K562 (cell line): ENCODE data around the gene TMEM229B. TPM values are rescaled to one million over a fixed set of nuclear protein-coding genes. Genes with fewer than 3 reads are reported as not detected.

Experiments
- ATAC-seq: fragments of 200-7000 bp; cut with Tn5 transposase; 3 replicates; pipeline ENCODE4 v1.9.1; 2020; ENCODE audit warnings: moderate library complexity
- BruUV-seq: library from RNA; stranded (reverse); fragments of 400-500 nt; replicated peaks from 2 replicates; lab custom pipeline; 2021; lab: Mats Ljungman, UMichigan
- CTCF ChIA-PET: fragments of 300-600 bp; formaldehyde crosslinking; extraction: SDS; loops from one replicate; lab custom pipeline; 2021; ENCODE audit warnings: low intra/inter-chr PET ratio; lab: Yijun Ruan, JAX
- POLR2A ChIA-PET: fragments of 300-600, 350-650 bp; sonication (Branson Sonifier 250); formaldehyde crosslinking; extraction: SDS; loops from one replicate; lab custom pipeline; 2021; ENCODE audit warnings: antibody characterized with exemption, inconsistent platforms; lab: Yijun Ruan, JAX
- DNase-seq, 4 experiments: peaks; one replicate each; pipeline versions ENCODE4 v3.0.0 to v3.0.0-alpha.2; 2011 to 2018; ENCODE audit warnings: low spot score in 3 of 4, mixed read lengths in 3 of 4; ENCODE audit errors: extremely low read depth in 1 of 4
- FAIRE-seq: peaks from 2 replicates; lab custom pipeline; 2011; peaks lifted over from hg19 to GRCh38; lab: Jason Lieb, UNC
- H2AFZ ChIP-seq: 2 replicates; pipeline ENCODE4 v1.6.0; 2011; ENCODE audit warnings: low read depth, low read length, control low read depth, inconsistent platforms
- H3K27ac ChIP-seq: fragments of 200-600 bp; 3 replicates; pipeline ENCODE4 v1.8.0; 2011; ENCODE audit warnings: low read depth, mild to moderate bottlenecking, control low read depth, inconsistent platforms, low read length, moderate library complexity, mixed read lengths; ENCODE audit errors: extremely low read depth
- H3K27me3 ChIP-seq, 2 experiments: fragments of 300-600 bp in 1 of 2; 2 replicates in 1 of 2; 3 replicates in 1 of 2; pipeline versions ENCODE4 v1.6.0 to v1.8.0; 2011; ENCODE audit warnings: inconsistent platforms in 2 of 2, low read length in 2 of 2, mild to moderate bottlenecking in 1 of 2, mixed read lengths in 1 of 2, moderate library complexity in 1 of 2; ENCODE audit not compliant: control insufficient read depth in 2 of 2, insufficient read depth in 2 of 2
- H3K36me3 ChIP-seq: fragments of 300-600 bp; 3 replicates; pipeline ENCODE4 v1.8.0; 2011; ENCODE audit warnings: mild to moderate bottlenecking, low read length, inconsistent platforms; ENCODE audit not compliant: control insufficient read depth, insufficient read depth
- H3K4me1 ChIP-seq, 2 experiments: fragments of 200-600 bp in 1 of 2; replicated peaks in 1 of 2; 2 replicates in 1 of 2; 3 replicates in 1 of 2; pipeline versions ENCODE4 v1.5.1 to v1.8.0; 2011; ENCODE audit warnings: inconsistent platforms in 2 of 2, low read length in 2 of 2, mild to moderate bottlenecking in 1 of 2, mixed read lengths in 1 of 2, moderate library complexity in 1 of 2; ENCODE audit not compliant: control insufficient read depth in 2 of 2, insufficient read depth in 2 of 2
- H3K4me2 ChIP-seq: 2 replicates; pipeline ENCODE4 v1.6.1; 2011; ENCODE audit warnings: low read length, control low read depth, inconsistent platforms, mixed read lengths; ENCODE audit not compliant: insufficient read depth
- H3K4me3 ChIP-seq: fragments of 200-600 bp; sonication (generic), shearing (Covaris generic); 2 replicates; pipeline ENCODE4 v1.5.1; 2016; ENCODE audit warnings: control low read depth, inconsistent platforms
- H3K79me2 ChIP-seq: fragments of 200-600 bp; 3 replicates; pipeline ENCODE4 v1.8.0; 2011; ENCODE audit warnings: low read length, inconsistent platforms; ENCODE audit not compliant: control insufficient read depth, insufficient read depth
- H3K9ac ChIP-seq, 2 experiments: 2 replicates each; pipeline versions ENCODE4 v1.6.0 to v1.6.1; 2011; ENCODE audit warnings: low read depth in 2 of 2, low read length in 2 of 2, control low read depth in 1 of 2, inconsistent platforms in 1 of 2, mild to moderate bottlenecking in 1 of 2, mixed read lengths in 1 of 2; ENCODE audit not compliant: insufficient read depth in 1 of 2
- H3K9me1 ChIP-seq: one replicate; pipeline ENCODE4 v1.6.0; 2011; ENCODE audit warnings: inconsistent platforms, mild to moderate bottlenecking, low read length, moderate library complexity; ENCODE audit not compliant: control insufficient read depth, insufficient read depth
- H3K9me3 ChIP-seq: replicated peaks from 2 replicates; pipeline ENCODE4 v1.5.1; 2011; ENCODE audit warnings: low read depth, low read length, inconsistent platforms; ENCODE audit not compliant: control insufficient read depth, insufficient read depth
- H4K20me1 ChIP-seq: replicated peaks from 2 replicates; pipeline ENCODE4 v1.6.1; 2011; ENCODE audit warnings: low read length, inconsistent platforms, mixed read lengths; ENCODE audit not compliant: control insufficient read depth, insufficient read depth
- BRF2 ChIP-seq: IDR thresholded peaks from 3 replicates; pipeline ENCODE4 v1.6.1; 2011; ENCODE audit warnings: borderline replicate concordance, mild to moderate bottlenecking; ENCODE audit not compliant: insufficient read length, insufficient read depth
- CCAR2 ChIP-seq: fragments of 200-400 bp; formaldehyde crosslinking; IDR thresholded peaks from 2 replicates; pipeline ENCODE4 v1.6.1; 2017; ENCODE audit warnings: mild to moderate bottlenecking, low read depth, low read length
- IRF9 ChIP-seq: fragments of 450-650 bp; IDR thresholded peaks from 2 replicates; pipeline ENCODE4 v1.6.1; 2016; ENCODE audit warnings: missing biosample characterization, missing genetic modification characterization
- L3MBTL2 ChIP-seq: fragments of 450-650 bp; IDR thresholded peaks from 2 replicates; pipeline ENCODE4 v1.6.1; 2016; ENCODE audit warnings: mild to moderate bottlenecking, moderate library complexity
- POU5F1 ChIP-seq: fragments of 150-350 bp; IDR thresholded peaks from 2 replicates; pipeline ENCODE4 v1.6.1; 2014; ENCODE audit warnings: borderline replicate concordance, low read length, low read depth, mild to moderate bottlenecking; ENCODE audit not compliant: partially characterized antibody
- RBM15 ChIP-seq: fragments of 200-400 bp; formaldehyde crosslinking; IDR thresholded peaks from 2 replicates; pipeline ENCODE4 v1.6.1; 2018; ENCODE audit warnings: mild to moderate bottlenecking, low read length, moderate library complexity; ENCODE audit not compliant: insufficient read depth
- SP2 ChIP-seq: IDR thresholded peaks from 2 replicates; pipeline ENCODE4 v1.6.1; 2011; ENCODE audit warnings: mild to moderate bottlenecking, low read depth, low read length, moderate library complexity; ENCODE audit not compliant: poor library complexity, severe bottlenecking; ENCODE audit errors: extremely low read depth
- TCF15 ChIP-seq: fragments of 250-450 bp; sonication (Bioruptor Pico); IDR thresholded peaks from 2 replicates; pipeline ENCODE4 v1.8.0; 2022; ENCODE audit warnings: moderate library complexity, mild to moderate bottlenecking, inconsistent platforms
- ZNF263 ChIP-seq: sonication (generic); formaldehyde crosslinking; IDR thresholded peaks from 2 replicates; pipeline ENCODE4 v1.8.0; 2022; ENCODE audit warnings: mild to moderate bottlenecking, missing genetic modification reagents, borderline replicate concordance
- ZNF639 ChIP-seq, 2 experiments: fragments of 200-800 bp in 1 of 2; sonication (Bioruptor generic) in 1 of 2; sonication (generic) in 1 of 2; formaldehyde crosslinking in 1 of 2; IDR thresholded peaks in 1 of 2; conservative IDR thresholded peaks in 1 of 2; 2 replicates each; pipeline versions ENCODE4 v1.5.0 to v1.6.1; 2016 to 2020; ENCODE audit warnings: missing compliant biosample characterization in 1 of 2, missing genetic modification characterization in 1 of 2, missing genetic modification reagents in 1 of 2
- WGBS: fragments of 100-300 bp; shearing (Covaris generic); methylation state at CpG from one replicate; pipeline ENCODE4 v1.1.6; 2016; ENCODE audit warnings: low coverage, mixed read lengths; ENCODE audit not compliant: insufficient coverage; ENCODE audit errors: missing lambda C conversion rate; 5-methylcytosine and 5-hydroxymethylcytosine counted together
- in situ Hi-C: fragments of 300-500 bp; cut with MboI; formaldehyde crosslinking; loops from 4 replicates; pipeline ENCODE4 v1.15.0; 2018; ENCODE audit warnings: inconsistent platforms, mixed read lengths
- intact Hi-C: fragments of 100-400 bp; cut with micrococcal nuclease; formaldehyde crosslinking; loops from 2 replicates; pipeline ENCODE4 v1.14.2; 2022
- polyA plus RNA-seq, 8 experiments: library from polyadenylated mRNA; depleted of rRNA in 4 of 8; stranded (reverse) in 5 of 8; unstranded in 3 of 8; fragments of >200 nt; fragmentation: Nextera tagmentation in 2 of 8; fragmentation: Illumina TruSeq in 1 of 8; extraction: Ambion mirVana in 2 of 8; extraction: Trizol in 1 of 8; gene quantifications; 2 replicates each; pipeline versions ENCODE4 v1.2.1 to v1.2.3, GENCODE V29; 2011 to 2014; ENCODE audit warnings: inconsistent platforms in 1 of 8, missing spikeins in 1 of 8
- total RNA-seq, 7 experiments: library from RNA; depleted of rRNA in 6 of 7; stranded (reverse); fragments of >200 nt in 6 of 7; fragmentation: Illumina TruSeq in 2 of 7; extraction: Trizol in 2 of 7; gene quantifications; 2 replicates each; pipeline versions ENCODE4 v1.2.1 to v1.2.3, GENCODE V29; 2011 to 2021; ENCODE audit warnings: low replicate concordance in 1 of 7
- TF ChIP-seq, protein P1 (sequence below), 3 experiments: fragments of 200-800 bp in 1 of 3; sonication (Bioruptor generic) in 1 of 3; sonication (generic) in 1 of 3; formaldehyde crosslinking in 1 of 3; IDR thresholded peaks; 2 replicates each; pipeline versions ENCODE4 v1.6.1 to v1.8.0; 2016 to 2022; ENCODE audit warnings: mild to moderate bottlenecking in 2 of 3, missing compliant biosample characterization in 2 of 3, missing genetic modification characterization in 2 of 3, missing genetic modification reagents in 1 of 3
- TF ChIP-seq, protein P2 (sequence below): fragments of 450-650 bp; IDR thresholded peaks from 2 replicates; pipeline ENCODE4 v1.6.1; 2016
- TF ChIP-seq, protein P3 (sequence below): sonication (generic); formaldehyde crosslinking; IDR thresholded peaks from 2 replicates; pipeline ENCODE4 v1.5.0; 2020; ENCODE audit warnings: missing genetic modification reagents

Gene TMEM229B
- total and polyA plus RNA-seq, 9 of the 15 experiments (the other 6 are each of a cell fraction or from before 2014, with no cell fraction given): not detected

DNA sequence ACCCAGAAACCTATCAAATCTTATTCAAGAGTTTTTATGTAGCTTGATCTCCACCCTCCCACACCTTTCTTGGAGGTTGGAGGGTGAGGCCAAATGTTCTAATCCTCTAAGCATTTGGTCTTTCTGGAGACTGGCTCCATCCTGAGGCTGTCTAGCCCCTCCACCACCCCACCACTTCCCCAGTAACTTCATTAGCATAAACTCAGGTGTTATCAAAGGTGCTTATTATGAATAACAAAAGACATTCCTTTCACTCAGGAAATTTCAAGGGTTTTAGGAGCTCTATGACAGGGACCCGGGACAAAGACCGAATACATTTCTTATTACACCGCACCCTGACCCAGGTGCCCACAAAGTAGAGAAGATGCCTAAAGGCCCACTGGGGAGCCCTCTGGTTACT, 2.8 kb upstream of the TMEM229B start:
- Histone ChIP-seq H4K20me1 (no peaks in the 10 kb centered on the region), H3K27ac (no peak overlapping the region), H3K4me1 (no peaks in the 10 kb centered on the region; a peak in 1 of 5 replicates), H3K27me3 (peaks cover 4% of the 10 kb centered on the region in 2 experiments; a peak in 3 of 5 replicates), H3K9ac (no peak overlapping the region), H3K4me3 (no peak overlapping the region), H3K36me3 (no peaks in the 10 kb centered on the region), H3K4me2 (no peak overlapping the region), H3K79me2 (no peaks in the 10 kb centered on the region), H3K9me1 (no peaks in the 10 kb centered on the region), H3K9me3 (peaks cover 5% of the 10 kb centered on the region; the same call in 1 of the 2 replicates), H2AFZ (no peak overlapping the region)
- ChIA-PET POLR2A (no interaction called here), CTCF (no interaction called here)
- FAIRE-seq: no peak
- DNase-seq: no peak
- no peak for ATAC-seq
- WGBS: 0% methylated on average over 3 of the region's 3 CpGs
- in situ Hi-C loops (no loop called here), intact Hi-C loops (no loop called here)
- no TSS peak for BruUV-seq
- no peak for TF ChIP-seq L3MBTL2
- TF ChIP-seq CCAR2: no peak
- no peak for TF ChIP-seq ZNF263
- TF ChIP-seq POU5F1: no peak
- TF ChIP-seq, protein P1, sequence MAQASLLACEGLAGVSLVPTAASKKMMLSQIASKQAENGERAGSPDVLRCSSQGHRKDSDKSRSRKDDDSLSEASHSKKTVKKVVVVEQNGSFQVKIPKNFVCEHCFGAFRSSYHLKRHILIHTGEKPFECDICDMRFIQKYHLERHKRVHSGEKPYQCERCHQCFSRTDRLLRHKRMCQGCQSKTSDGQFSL (CRISPR knock-in tag; IDR thresholded peaks at IDR 0.05): no peak
- TF ChIP-seq, protein P1 (tag; IDR thresholded peaks at IDR 0.05): no peak
- no peak for TF ChIP-seq TCF15 (CRISPR knock-in tag)
- TF ChIP-seq, protein P2, sequence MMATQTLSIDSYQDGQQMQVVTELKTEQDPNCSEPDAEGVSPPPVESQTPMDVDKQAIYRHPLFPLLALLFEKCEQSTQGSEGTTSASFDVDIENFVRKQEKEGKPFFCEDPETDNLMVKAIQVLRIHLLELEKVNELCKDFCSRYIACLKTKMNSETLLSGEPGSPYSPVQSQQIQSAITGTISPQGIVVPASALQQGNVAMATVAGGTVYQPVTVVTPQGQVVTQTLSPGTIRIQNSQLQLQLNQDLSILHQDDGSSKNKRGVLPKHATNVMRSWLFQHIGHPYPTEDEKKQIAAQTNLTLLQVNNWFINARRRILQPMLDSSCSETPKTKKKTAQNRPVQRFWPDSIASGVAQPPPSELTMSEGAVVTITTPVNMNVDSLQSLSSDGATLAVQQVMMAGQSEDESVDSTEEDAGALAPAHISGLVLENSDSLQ: no peak
- TF ChIP-seq IRF9 (tag): no peak
- TF ChIP-seq RBM15: no peak
- no peak for TF ChIP-seq ZNF639 (CRISPR knock-in tag; conservative IDR thresholded peaks at IDR 0.05 in 1 of 2, IDR thresholded peaks at IDR 0.05 in 1 of 2)
- no peak for TF ChIP-seq SP2
- TF ChIP-seq BRF2: no peak
- TF ChIP-seq, protein P3, sequence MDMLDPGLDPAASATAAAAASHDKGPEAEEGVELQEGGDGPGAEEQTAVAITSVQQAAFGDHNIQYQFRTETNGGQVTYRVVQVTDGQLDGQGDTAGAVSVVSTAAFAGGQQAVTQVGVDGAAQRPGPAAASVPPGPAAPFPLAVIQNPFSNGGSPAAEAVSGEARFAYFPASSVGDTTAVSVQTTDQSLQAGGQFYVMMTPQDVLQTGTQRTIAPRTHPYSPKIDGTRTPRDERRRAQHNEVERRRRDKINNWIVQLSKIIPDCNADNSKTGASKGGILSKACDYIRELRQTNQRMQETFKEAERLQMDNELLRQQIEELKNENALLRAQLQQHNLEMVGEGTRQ (CRISPR knock-in tag): no peak
